HG03354 (cell line): ENCODE data around the gene CTNNB1.

Experiments
- ATAC-seq: cut with Tn5 transposase; IDR thresholded peaks from one replicate; pipeline ENCODE4 v1.9.1; 2021; ENCODE audit warnings: mild to moderate bottlenecking; ENCODE audit not compliant: unreplicated experiment, poor library complexity, severe bottlenecking

Gene CTNNB1

DNA sequence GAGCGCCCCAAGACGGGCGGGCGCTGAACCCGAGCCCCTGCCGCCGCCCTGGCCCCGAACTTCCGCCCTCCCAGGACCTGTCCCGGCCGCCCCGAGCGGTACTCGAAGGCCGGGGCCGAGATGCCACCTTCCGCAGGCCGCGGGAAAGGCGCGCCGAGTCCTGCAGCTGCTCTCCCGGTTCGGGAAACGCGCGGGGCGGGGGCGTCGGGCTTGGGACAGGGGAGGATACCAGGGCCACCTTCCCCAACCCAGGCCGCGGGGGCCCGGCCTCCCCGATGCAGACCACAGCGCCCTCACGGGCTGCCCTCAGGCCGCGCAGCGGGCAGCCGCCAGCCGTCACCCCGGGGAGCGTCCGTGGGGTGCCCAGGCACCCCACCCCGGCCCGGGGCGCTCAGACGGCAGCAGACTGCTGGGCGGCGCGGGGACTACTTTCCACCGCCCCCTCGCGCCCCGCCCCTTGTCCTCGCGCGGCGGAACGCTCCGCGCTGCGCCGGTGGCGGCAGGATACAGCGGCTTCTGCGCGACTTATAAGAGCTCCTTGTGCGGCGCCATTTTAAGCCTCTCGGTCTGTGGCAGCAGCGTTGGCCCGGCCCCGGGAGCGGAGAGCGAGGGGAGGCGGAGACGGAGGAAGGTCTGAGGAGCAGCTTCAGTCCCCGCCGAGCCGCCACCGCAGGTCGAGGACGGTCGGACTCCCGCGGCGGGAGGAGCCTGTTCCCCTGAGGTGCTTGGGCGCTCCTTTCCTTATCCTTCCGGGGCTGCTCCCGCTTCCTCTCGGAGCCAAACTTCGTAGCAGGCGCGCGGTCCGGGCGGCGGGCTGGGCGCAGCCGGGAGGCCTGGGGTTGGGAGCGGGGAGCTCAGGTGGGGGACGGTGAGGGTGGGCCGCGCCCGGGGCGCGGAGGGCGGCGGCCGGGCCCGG, at the start of gene CTNNB1:
Gene CTNNB1 (plus strand): TSS at position 556 of the 916 bp plus-strand sequence. CDS start 24,564 bp downstream, outside the sequence.
- peak; percentile 79 for ATAC-seq

GRCh38 chr3:41155834-41156233, 43.5 kb upstream of the CTNNB1 start:
- ATAC-seq, result no peak

GRCh38 chr3:41158947-41159346, 40.4 kb upstream of the CTNNB1 start:
- ATAC-seq, result no peak

- no peak for ATAC-seq
These were observed 39.6 kb upstream of the CTNNB1 start for GRCh38 chr3:41159588-41160189.

DNA sequence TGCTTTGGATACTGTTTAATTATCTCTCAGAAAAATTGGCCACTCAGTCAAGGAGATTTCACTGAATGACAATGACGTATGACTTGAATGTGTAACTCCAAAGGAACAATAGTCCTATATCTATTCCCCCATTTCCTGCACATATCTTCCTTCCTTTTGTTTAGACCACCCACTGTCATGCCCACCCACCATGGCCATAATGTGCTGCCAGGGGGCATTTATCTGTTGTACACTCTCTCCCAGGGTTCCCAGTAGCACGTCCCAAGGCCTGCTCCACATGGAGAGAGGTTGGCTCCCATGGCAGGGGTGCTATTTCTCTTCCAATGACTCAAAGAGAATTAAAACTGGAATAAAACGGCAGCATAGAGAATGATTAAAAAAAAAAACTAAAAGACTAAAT, 36.8 kb upstream of the CTNNB1 start:
- no peak for ATAC-seq

- ATAC-seq, result no peak
These were observed 36.3 kb upstream of the CTNNB1 start for GRCh38 chr3:41163006-41163405.

GRCh38 chr3:41163421-41163820, 35.9 kb upstream of the CTNNB1 start:
- ATAC-seq, result no peak

- ATAC-seq, result no peak
These were observed 34.5 kb upstream of the CTNNB1 start for GRCh38 chr3:41164777-41165176.

DNA sequence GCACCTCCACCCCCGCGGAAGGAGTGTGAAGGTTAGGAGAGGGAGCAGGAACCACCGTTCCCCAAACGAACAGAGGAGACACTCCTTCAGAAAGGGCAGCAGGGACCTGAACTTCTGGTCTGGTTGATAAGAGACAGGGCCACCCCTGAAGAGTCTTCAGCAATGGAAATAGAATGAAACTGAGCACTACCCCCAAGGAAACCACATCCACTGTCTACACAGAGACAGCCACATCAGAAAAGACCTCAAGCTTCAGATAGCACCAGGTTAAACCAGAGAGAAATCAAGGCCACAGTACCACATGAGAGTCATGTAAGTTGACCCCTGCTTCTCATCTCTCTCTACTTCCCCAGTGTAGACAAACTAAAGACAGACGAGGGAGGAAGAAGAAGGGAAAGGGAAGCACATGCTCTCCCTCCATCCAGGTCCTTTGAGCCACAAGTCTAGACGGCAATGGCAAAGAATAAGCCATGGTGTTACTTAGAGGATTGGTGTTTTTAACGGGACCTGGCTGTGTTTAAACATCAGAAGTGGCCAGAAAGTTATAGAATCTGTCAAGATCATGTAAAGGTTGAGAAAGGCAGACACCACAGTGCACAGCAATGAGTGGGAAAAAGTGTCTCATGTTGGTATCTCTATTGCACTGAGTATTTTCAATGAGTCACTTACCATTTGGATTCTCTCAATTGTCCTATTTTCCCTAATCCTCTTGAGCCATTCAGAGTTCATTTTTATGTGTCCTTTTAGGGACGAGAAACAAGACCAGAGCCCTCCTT, 31.4 kb upstream of the CTNNB1 start:
- no peak for ATAC-seq

GRCh38 chr3:41169023-41169422, 30.3 kb upstream of the CTNNB1 start:
- no peak for ATAC-seq

- ATAC-seq, result no peak
These were observed 25.1 kb upstream of the CTNNB1 start for GRCh38 chr3:41173926-41174885.

DNA sequence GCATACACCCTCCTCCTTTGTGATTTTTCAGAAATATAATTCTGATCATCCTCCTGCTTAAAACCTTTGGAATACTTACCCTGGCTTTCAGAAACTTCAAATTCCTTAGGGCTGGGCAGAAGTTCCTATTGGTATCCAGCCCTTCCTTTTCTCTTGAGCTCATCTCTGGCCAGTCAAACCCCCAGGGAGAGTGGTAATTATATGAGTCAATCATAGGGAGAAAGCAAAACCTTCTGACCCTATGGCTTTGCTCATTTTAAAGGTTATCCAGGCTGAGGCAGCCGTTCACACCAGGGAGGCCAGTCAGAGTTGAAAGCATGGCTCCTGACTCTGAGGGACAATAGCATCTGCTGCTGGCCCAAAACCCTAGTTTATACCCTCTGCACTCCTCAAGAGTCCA, 23.9 kb upstream of the CTNNB1 start:
- no peak for ATAC-seq

GRCh38 chr3:41176596-41176995, 22.7 kb upstream of the CTNNB1 start:
- ATAC-seq, result no peak

DNA sequence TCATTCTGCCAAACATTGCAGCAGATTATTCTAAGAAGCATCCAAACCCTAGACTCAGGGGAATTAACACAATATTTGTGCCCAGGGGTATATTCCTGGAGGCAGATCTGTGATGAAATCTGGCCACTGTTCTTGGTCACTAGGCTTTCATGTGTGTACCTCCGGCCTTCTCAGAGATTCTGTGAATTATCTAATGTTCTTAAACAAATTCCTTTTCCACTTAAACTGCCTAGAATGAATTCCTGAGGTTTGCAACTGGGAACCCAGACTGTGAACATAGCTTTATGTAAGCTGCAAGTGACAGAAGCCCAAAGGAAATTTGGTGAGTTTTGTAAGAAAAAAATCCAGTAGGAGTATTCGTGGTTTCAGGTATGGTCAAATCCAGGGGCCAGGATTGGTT, 20.7 kb upstream of the CTNNB1 start:
- no peak for ATAC-seq

DNA sequence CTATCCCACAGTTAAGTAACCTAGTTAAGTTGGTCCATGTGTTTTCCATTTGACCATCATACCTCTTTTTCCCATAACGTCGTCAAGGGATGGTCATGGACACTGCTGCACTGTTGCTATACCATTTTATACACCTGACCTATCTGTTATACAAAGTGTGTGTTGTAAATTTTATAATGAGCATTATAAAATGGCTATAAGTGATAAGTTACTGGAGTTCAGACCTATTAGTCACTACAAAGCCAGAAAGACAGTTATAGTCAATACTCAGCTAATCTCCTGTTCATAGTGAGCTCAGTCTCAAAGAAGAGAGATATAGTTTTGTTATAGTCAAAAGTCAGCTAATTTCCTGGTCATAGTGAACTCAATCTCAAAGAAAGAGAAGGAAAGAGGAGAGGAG, 18.9 kb upstream of the CTNNB1 start:
- ATAC-seq, result no peak

- no peak for ATAC-seq
These were observed 16.7 kb upstream of the CTNNB1 start for GRCh38 chr3:41182504-41183059.

- ATAC-seq, result no peak
These were observed 14.9 kb upstream of the CTNNB1 start for GRCh38 chr3:41184394-41184793.

GRCh38 chr3:41186297-41186696, 13.0 kb upstream of the CTNNB1 start:
- ATAC-seq, result no peak

DNA sequence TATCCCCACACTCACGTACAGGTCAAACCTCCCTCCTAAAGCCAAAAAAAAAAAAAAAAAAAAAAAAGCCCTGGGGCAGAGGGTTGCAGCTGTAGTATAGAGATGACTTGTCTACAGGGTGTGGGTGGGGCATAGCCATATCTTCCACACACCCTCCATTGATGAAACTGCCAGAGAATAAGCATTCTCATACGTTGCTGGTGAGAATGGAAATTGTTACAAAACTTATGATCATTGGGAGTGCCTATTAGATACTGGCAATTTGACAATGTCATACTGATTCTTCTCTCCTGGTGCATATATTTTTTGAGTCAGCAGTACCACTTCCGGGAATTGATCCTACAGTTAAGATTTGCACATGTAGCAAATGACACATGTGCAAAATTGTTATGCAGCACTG, 11.0 kb upstream of the CTNNB1 start:
- ATAC-seq, result no peak
